Osteocyte (in vitro differentiated cells): ENCODE data around the gene HINT3. TPM values are rescaled to one million over a fixed set of nuclear protein-coding genes. Genes with fewer than 3 reads are reported as not detected.

ENCODE experiments used
- DNase-seq: peaks from one replicate; pipeline ENCODE4 v3.0.0; 2021; ENCODE audit warnings: mixed read lengths; ENCODE audit not compliant: unreplicated experiment; ENCODE audit errors: extremely low spot score
- H3K27ac Mint-ChIP-seq: one replicate; pipeline ENCODE4 v1.8.0; 2021; ENCODE audit warnings: mild to moderate bottlenecking, mixed read lengths; ENCODE audit not compliant: unreplicated experiment
- H3K27me3 Mint-ChIP-seq: one replicate; pipeline ENCODE4 v1.8.0; 2021; ENCODE audit warnings: mixed read lengths; ENCODE audit not compliant: unreplicated experiment
- H3K36me3 Mint-ChIP-seq: one replicate; pipeline ENCODE4 v1.8.0; 2021; ENCODE audit warnings: mixed read lengths; ENCODE audit not compliant: unreplicated experiment
- H3K4me1 Mint-ChIP-seq: one replicate; pipeline ENCODE4 v1.8.0; 2021; ENCODE audit warnings: mixed read lengths; ENCODE audit not compliant: unreplicated experiment
- H3K4me3 Mint-ChIP-seq: one replicate; pipeline ENCODE4 v1.8.0; 2021; ENCODE audit warnings: mild to moderate bottlenecking, moderate library complexity, mixed read lengths; ENCODE audit not compliant: unreplicated experiment
- H3K9me3 Mint-ChIP-seq: one replicate; pipeline ENCODE4 v1.8.0; 2021; ENCODE audit warnings: mixed read lengths; ENCODE audit not compliant: unreplicated experiment
- total RNA-seq: library from RNA; stranded (reverse); gene quantifications from 2 replicates; pipeline ENCODE4 v1.2.1, GENCODE V29; 2021
- TF ChIP-seq, protein P1 (sequence below): fragments of 200-600 bp; sonication (generic); IDR thresholded peaks from 2 replicates; pipeline ENCODE4 v1.5.0; 2021; ENCODE audit warnings: antibody characterized with exemption, mild to moderate bottlenecking, moderate library complexity

The HINT3 gene
- total RNA-seq, 1 donor from 2014 or later = 15.0 TPM

GRCh38 chr6:125924169-125924568 lies 32.4 kb upstream of the HINT3 start:
- Mint-ChIP-seq H3K4me1 (peaks cover 74% of the 10 kb centered on the region), H3K36me3 (peaks cover 49% of the 10 kb centered on the region), H3K27ac (peak overlapping the region; percentile 90), H3K4me3 (no peak overlapping the region), H3K27me3 (no peaks in the 10 kb centered on the region), H3K9me3 (no peaks in the 10 kb centered on the region)
- TF ChIP-seq, protein P1, sequence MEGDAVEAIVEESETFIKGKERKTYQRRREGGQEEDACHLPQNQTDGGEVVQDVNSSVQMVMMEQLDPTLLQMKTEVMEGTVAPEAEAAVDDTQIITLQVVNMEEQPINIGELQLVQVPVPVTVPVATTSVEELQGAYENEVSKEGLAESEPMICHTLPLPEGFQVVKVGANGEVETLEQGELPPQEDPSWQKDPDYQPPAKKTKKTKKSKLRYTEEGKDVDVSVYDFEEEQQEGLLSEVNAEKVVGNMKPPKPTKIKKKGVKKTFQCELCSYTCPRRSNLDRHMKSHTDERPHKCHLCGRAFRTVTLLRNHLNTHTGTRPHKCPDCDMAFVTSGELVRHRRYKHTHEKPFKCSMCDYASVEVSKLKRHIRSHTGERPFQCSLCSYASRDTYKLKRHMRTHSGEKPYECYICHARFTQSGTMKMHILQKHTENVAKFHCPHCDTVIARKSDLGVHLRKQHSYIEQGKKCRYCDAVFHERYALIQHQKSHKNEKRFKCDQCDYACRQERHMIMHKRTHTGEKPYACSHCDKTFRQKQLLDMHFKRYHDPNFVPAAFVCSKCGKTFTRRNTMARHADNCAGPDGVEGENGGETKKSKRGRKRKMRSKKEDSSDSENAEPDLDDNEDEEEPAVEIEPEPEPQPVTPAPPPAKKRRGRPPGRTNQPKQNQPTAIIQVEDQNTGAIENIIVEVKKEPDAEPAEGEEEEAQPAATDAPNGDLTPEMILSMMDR = no peak
- DNase-seq = no peak

- DNase-seq = no peak
- TF ChIP-seq, protein P1 = no peak
- no peaks in the 10 kb centered on the region for H3K9me3 Mint-ChIP-seq
- peak overlapping the region; percentile 90 for H3K27ac Mint-ChIP-seq
- peaks cover 68% of the 10 kb centered on the region for H3K4me1 Mint-ChIP-seq
- H3K4me3 Mint-ChIP-seq = peak overlapping the region; percentile 3
- H3K36me3 Mint-ChIP-seq = peaks cover 49% of the 10 kb centered on the region
- no peaks in the 10 kb centered on the region for H3K27me3 Mint-ChIP-seq
Measured at GRCh38 chr6:125924697-125925358, 31.7 kb upstream of the HINT3 start.

- H3K27ac Mint-ChIP-seq = peak overlapping the region; percentile 69
- H3K4me1 Mint-ChIP-seq = peaks cover 64% of the 10 kb centered on the region
- H3K27me3 Mint-ChIP-seq = no peaks in the 10 kb centered on the region
- no peak overlapping the region for H3K4me3 Mint-ChIP-seq
- DNase-seq = no peak
- peaks cover 50% of the 10 kb centered on the region for H3K36me3 Mint-ChIP-seq
- TF ChIP-seq, protein P1 = no peak
- no peaks in the 10 kb centered on the region for H3K9me3 Mint-ChIP-seq
Measured at GRCh38 chr6:125926711-125927110, 29.9 kb upstream of the HINT3 start.

GRCh38 chr6:125927761-125928160 lies 28.8 kb upstream of the HINT3 start:
- H3K4me3 Mint-ChIP-seq = no peak overlapping the region
- peaks cover 49% of the 10 kb centered on the region for H3K36me3 Mint-ChIP-seq
- peaks cover 60% of the 10 kb centered on the region for H3K4me1 Mint-ChIP-seq
- H3K9me3 Mint-ChIP-seq = no peaks in the 10 kb centered on the region
- H3K27me3 Mint-ChIP-seq = no peaks in the 10 kb centered on the region
- TF ChIP-seq, protein P1 = no peak
- DNase-seq = no peak
- peak overlapping the region; percentile 42 for H3K27ac Mint-ChIP-seq

DNA sequence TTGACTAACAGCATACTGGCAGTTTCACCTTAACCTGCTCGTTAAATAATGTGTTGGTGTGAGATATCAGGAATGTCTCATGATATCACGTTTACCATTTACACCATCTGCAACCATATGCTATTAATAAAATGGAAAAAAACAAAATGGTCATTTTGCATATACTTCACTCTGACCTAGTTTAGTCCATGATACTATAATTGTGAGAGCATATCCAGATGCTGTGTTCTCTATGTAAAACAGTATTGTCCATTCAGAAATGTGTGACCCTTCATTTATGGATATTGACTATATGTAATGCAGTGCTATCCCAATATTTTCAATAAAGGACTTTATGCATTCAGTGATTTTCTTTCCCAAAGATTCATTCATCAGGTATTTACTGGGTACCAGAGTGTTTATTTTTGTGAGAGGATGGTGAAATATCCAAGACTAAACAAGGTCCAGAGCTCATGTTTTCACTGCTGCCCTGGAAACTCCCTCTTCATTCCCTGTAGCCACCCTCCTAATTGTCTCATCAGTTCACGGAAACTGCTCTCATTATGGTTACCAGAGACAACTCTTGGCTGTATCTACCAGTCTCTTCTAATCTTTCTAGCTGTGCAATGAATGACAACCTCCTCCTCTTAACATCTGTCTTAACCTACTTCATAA lies 25.7 kb upstream of the HINT3 start:
- Mint-ChIP-seq H3K4me3 (no peak overlapping the region), H3K9me3 (no peaks in the 10 kb centered on the region), H3K36me3 (peaks cover 27% of the 10 kb centered on the region), H3K4me1 (peaks cover 34% of the 10 kb centered on the region), H3K27ac (no peak overlapping the region), H3K27me3 (no peaks in the 10 kb centered on the region)
- DNase-seq = no peak
- TF ChIP-seq, protein P1 = no peak
